Mesenchymal stem cell (in vitro differentiated cells and primary cell): ENCODE measurements around the gene GUCA2A.

Experiments used
- DNase-seq: peaks from one replicate; pipeline ENCODE4 v3.0.0-alpha.2; 2013
- H2AFZ ChIP-seq: one replicate; pipeline ENCODE4 v1.6.1; 2013; ENCODE audit warnings: low read depth, mild to moderate bottlenecking, control low read depth, inconsistent platforms, low read length, moderate library complexity
- H2AK5ac ChIP-seq: 2 replicates; pipeline ENCODE4 v1.6.1; 2013; ENCODE audit warnings: low read length, moderate library complexity, mild to moderate bottlenecking, inconsistent platforms; ENCODE audit not compliant: severe bottlenecking
- H2BK120ac ChIP-seq: one replicate; pipeline ENCODE4 v1.6.1; 2013; ENCODE audit warnings: low read depth, mild to moderate bottlenecking, inconsistent platforms, low read length, moderate library complexity
- H2BK12ac ChIP-seq, 2 experiments: one replicate each; pipeline ENCODE4 v1.6.1; 2013; ENCODE audit warnings: inconsistent platforms in 2 of 2, low read length in 2 of 2, mild to moderate bottlenecking in 2 of 2, moderate library complexity in 2 of 2, control low read depth in 1 of 2
- H2BK15ac ChIP-seq: one replicate; pipeline ENCODE4 v1.6.1; 2013; ENCODE audit warnings: mild to moderate bottlenecking, low read depth, inconsistent platforms; ENCODE audit not compliant: poor library complexity, severe bottlenecking
- H2BK5ac ChIP-seq: 2 replicates; pipeline ENCODE4 v1.6.1; 2013; ENCODE audit warnings: low read depth, mild to moderate bottlenecking, low read length, control low read depth, inconsistent platforms; ENCODE audit not compliant: poor library complexity, severe bottlenecking
- H3K14ac ChIP-seq, 2 experiments: one replicate each; pipeline ENCODE4 v1.6.1; 2013; ENCODE audit warnings: inconsistent platforms in 2 of 2, low read length in 2 of 2, control low read depth in 1 of 2, mild to moderate bottlenecking in 1 of 2, moderate library complexity in 1 of 2
- H3K18ac ChIP-seq, 2 experiments: one replicate each; pipeline ENCODE4 v1.6.1; 2013; ENCODE audit warnings: inconsistent platforms in 2 of 2, low read length in 2 of 2, control low read depth in 1 of 2, low read depth in 1 of 2, mild to moderate bottlenecking in 1 of 2
- H3K23ac ChIP-seq, 2 experiments: one replicate each; pipeline ENCODE4 v1.6.1; 2013; ENCODE audit warnings: inconsistent platforms in 2 of 2, low read length in 2 of 2, mild to moderate bottlenecking in 2 of 2, moderate library complexity in 2 of 2, control low read depth in 1 of 2
- H3K27ac ChIP-seq: 2 replicates; pipeline ENCODE4 v1.5.1; 2013; ENCODE audit warnings: mild to moderate bottlenecking, moderate library complexity, low read length, control low read depth, inconsistent platforms; ENCODE audit not compliant: poor library complexity, severe bottlenecking
- H3K27me3 ChIP-seq, 2 experiments: 2 replicates each; pipeline versions ENCODE4 v1.6.1 to v1.7.0; 2013; ENCODE audit warnings: low read length in 2 of 2, mild to moderate bottlenecking in 2 of 2, moderate library complexity in 2 of 2, control low read depth in 1 of 2, inconsistent platforms in 1 of 2; ENCODE audit not compliant: control insufficient read depth in 1 of 2, insufficient read depth in 1 of 2
- H3K36me3 ChIP-seq, 2 experiments: 2 replicates each; pipeline versions ENCODE4 v1.6.1 to v1.7.0; 2013; ENCODE audit warnings: low read length in 2 of 2, control low read depth in 1 of 2, inconsistent platforms in 1 of 2, low read depth in 1 of 2, mild to moderate bottlenecking in 1 of 2; ENCODE audit not compliant: insufficient read depth in 2 of 2, control insufficient read depth in 1 of 2
- H3K4ac ChIP-seq, 2 experiments: one replicate each; pipeline ENCODE4 v1.6.1; 2013; ENCODE audit warnings: inconsistent platforms in 2 of 2, low read length in 2 of 2, mild to moderate bottlenecking in 2 of 2, moderate library complexity in 2 of 2, control low read depth in 1 of 2, low read depth in 1 of 2
- H3K4me1 ChIP-seq: 2 replicates; pipeline ENCODE4 v1.6.1; 2013; ENCODE audit warnings: low read depth, low read length, control low read depth; ENCODE audit not compliant: control insufficient read depth, insufficient read depth
- H3K4me2 ChIP-seq: 2 replicates; pipeline ENCODE4 v1.6.1; 2013; ENCODE audit warnings: low read length, mild to moderate bottlenecking, inconsistent platforms; ENCODE audit not compliant: poor library complexity, severe bottlenecking
- H3K4me3 ChIP-seq, 2 experiments: 2 replicates each; pipeline versions ENCODE4 v1.5.1 to v1.7.0; 2013; ENCODE audit warnings: low read length in 2 of 2, mild to moderate bottlenecking in 2 of 2, control low read depth in 1 of 2, low read depth in 1 of 2; ENCODE audit not compliant: insufficient read depth in 1 of 2
- H3K79me1 ChIP-seq: replicated peaks from 2 replicates; pipeline ENCODE4 v1.6.1; 2013; ENCODE audit warnings: mild to moderate bottlenecking, control low read depth, low read length, inconsistent platforms; ENCODE audit not compliant: poor library complexity, severe bottlenecking
- H3K9ac ChIP-seq: 2 replicates; pipeline ENCODE4 v1.7.0; 2013; ENCODE audit warnings: mild to moderate bottlenecking, low read length, moderate library complexity
- H3K9me3 ChIP-seq: 2 replicates; pipeline ENCODE4 v1.7.0; 2013; ENCODE audit warnings: mild to moderate bottlenecking, low read length; ENCODE audit not compliant: control insufficient read depth
- H4K8ac ChIP-seq: one replicate; pipeline ENCODE4 v1.6.1; 2013; ENCODE audit warnings: inconsistent platforms, mild to moderate bottlenecking, low read length, moderate library complexity
- H4K91ac ChIP-seq: one replicate; pipeline ENCODE4 v1.6.1; 2013; ENCODE audit warnings: mild to moderate bottlenecking, low read length, inconsistent platforms
- WGBS: methylation state at CpG from one replicate; pipeline ENCODE4 v1.1.7; 2013; ENCODE audit warnings: mixed read lengths; 5-methylcytosine and 5-hydroxymethylcytosine counted together

The GUCA2A gene

DNA sequence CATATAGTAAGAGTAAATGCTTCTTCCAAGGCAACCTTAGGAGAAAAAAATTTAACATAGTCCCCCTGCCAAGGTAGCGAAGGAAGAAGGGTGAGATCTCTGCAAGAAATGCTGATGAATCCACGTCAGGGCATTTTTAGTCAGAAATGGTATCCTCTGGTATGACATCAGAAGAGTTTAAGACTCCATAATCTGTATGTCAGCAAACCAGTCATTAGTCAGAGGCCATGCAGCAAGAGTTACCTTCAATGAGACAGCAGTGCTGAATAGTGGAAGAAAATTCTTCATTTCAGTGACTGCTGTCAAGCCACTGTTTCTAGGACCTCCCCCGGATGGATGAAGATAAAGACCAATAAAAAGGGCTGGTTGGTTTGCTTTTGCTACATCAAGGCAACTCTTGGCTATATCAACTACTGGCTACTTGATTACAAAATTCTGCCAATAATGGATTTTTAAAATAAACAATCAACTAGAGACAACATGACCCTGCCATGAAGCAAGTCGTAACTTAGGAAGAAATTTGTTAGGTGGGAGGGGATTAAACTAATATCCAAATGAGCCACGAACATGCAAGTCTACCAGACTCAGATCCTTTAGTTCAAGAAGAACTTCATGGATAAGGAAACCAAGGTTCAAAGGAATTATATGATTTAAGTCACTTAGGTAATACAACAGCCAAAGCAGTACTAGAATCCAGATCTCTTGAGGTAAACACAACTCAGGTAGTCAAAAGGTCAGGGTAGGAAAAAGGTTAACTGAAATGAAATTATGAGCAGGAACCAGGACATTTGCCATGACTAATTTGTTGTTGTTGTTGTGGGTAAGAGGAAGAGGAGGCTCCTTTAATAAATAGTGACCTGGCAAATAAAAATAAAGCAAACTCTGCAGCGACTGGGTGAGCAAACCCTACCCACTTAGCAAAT lies 25.6 kb upstream of the GUCA2A start:
- Histone ChIP-seq H2AFZ (no peak overlapping the region), H3K23ac (no peak overlapping the region), H3K4me2 (no peak overlapping the region), H3K9ac (no peak overlapping the region), H3K27me3 (no peaks in the 10 kb centered on the region), H3K14ac (no peak overlapping the region), H2BK12ac (no peak overlapping the region), H3K27ac (no peak overlapping the region), H3K4me1 (peaks cover 2% of the 10 kb centered on the region), H3K18ac (no peak overlapping the region), H2AK5ac (no peak overlapping the region), H2BK15ac (no peak overlapping the region), H3K79me1 (peaks cover 12% of the 10 kb centered on the region), H3K36me3 (peaks cover 5 to 74% of the 10 kb centered on the region in 2 experiments), H4K8ac (no peak overlapping the region), H3K4ac (no peak overlapping the region), H2BK5ac (no peak overlapping the region), H3K9me3 (no peaks in the 10 kb centered on the region), H2BK120ac (no peak overlapping the region), H3K4me3 (no peak overlapping the region), H4K91ac (no peak overlapping the region)
- 93% methylated on average over 3 of the region's 6 CpGs for WGBS
- no peak for DNase-seq

DNA sequence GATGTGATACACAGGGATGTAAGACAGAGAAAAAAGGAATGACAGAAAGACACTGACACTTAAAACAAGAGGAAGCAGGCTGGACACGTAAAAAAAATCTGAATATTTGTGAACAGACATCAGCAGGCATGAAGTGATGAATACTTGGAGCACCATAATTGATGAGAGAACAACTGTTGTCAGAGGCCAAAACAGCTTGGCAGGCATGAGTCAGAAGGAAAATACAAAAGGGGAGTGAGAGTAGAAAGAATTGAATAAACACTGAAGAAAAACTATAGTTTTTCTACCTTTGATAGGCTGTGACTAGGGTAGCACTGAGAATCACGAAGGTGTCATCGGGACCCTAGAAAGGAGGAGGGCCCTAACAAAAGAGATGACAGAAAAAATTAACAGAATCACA lies 21.6 kb upstream of the GUCA2A start:
- no peak overlapping the region for H3K14ac ChIP-seq
- H3K79me1 ChIP-seq: peaks cover 15% of the 10 kb centered on the region
- H2BK120ac ChIP-seq: no peak overlapping the region
- H2BK15ac ChIP-seq: no peak overlapping the region
- no peak overlapping the region for H3K23ac ChIP-seq
- H2AK5ac ChIP-seq: no peak overlapping the region
- no peak overlapping the region for H4K8ac ChIP-seq
- H2AFZ ChIP-seq: no peak overlapping the region
- no peak overlapping the region for H3K4ac ChIP-seq
- no peak overlapping the region for H4K91ac ChIP-seq
- peak; percentile 28 for DNase-seq
- H2BK12ac ChIP-seq: no peak overlapping the region
- H3K4me1 ChIP-seq: peaks cover 2% of the 10 kb centered on the region
- WGBS: 30% methylated on average over 1 of the region's 3 CpGs
- H2BK5ac ChIP-seq: no peak overlapping the region
- H3K27me3 ChIP-seq: no peaks in the 10 kb centered on the region
- peak overlapping the region; percentile 8 for H3K27ac ChIP-seq
- H3K18ac ChIP-seq: no peak overlapping the region
- H3K36me3 ChIP-seq: peaks cover 1 to 72% of the 10 kb centered on the region in 2 experiments
- no peak overlapping the region for H3K9ac ChIP-seq
- no peak overlapping the region for H3K4me2 ChIP-seq
- no peaks in the 10 kb centered on the region for H3K9me3 ChIP-seq
- H3K4me3 ChIP-seq: no peak overlapping the region

DNA sequence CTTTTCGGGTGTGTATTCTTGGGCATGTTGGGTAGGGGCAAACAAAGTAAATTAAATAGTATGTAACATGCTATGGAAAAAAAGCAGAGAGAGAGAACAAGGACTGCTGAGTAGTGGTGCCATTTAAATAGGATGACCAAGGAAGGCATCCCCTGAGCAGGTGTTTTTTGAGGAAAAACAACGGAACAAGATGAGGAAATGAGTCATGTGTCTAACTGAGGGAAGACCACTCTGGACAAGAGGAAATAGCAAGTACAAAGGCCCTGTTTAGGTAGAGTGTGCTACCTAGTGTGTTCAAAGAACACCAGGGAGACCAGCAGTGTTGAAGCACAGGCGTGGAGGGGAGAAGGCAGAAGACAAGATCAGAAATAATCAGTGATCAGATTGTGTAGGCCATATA lies 20.1 kb upstream of the GUCA2A start:
- H3K23ac ChIP-seq: no peak overlapping the region
- no peak overlapping the region for H3K18ac ChIP-seq
- no peaks in the 10 kb centered on the region for H3K9me3 ChIP-seq
- peaks cover 0 to 72% of the 10 kb centered on the region in 2 experiments for H3K36me3 ChIP-seq
- H3K27me3 ChIP-seq: no peaks in the 10 kb centered on the region
- no peak overlapping the region for H2BK12ac ChIP-seq
- H3K4me2 ChIP-seq: no peak overlapping the region
- H3K4ac ChIP-seq: no peak overlapping the region
- H3K79me1 ChIP-seq: peaks cover 15% of the 10 kb centered on the region
- H3K4me1 ChIP-seq: peaks cover 2% of the 10 kb centered on the region
- H4K8ac ChIP-seq: no peak overlapping the region
- no peak overlapping the region for H3K27ac ChIP-seq
- H3K4me3 ChIP-seq: no peak overlapping the region
- H2BK120ac ChIP-seq: no peak overlapping the region
- no peak overlapping the region for H2AFZ ChIP-seq
- no peak overlapping the region for H4K91ac ChIP-seq
- H3K14ac ChIP-seq: no peak overlapping the region
- no peak overlapping the region for H2BK15ac ChIP-seq
- no peak overlapping the region for H2BK5ac ChIP-seq
- WGBS: 78% methylated on average over 3 of the region's 3 CpGs
- DNase-seq: no peak
- H3K9ac ChIP-seq: no peak overlapping the region
- H2AK5ac ChIP-seq: no peak overlapping the region

DNA sequence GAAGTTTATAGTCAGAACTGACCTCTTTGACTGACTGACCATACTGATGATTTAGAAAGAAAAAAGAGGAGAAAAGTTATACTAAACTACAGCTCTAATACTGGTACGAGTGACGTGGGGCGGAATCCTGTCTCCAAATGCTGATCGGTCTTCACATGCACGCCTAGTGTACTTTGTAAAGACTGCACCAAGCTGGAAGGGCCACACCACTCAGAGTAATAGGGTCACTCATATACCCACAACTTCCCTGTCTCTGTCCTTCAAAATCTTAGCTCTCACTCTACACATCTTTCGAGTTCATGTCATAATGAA lies 19.4 kb upstream of the GUCA2A start:
- peaks cover 2% of the 10 kb centered on the region for H3K4me1 ChIP-seq
- no peak overlapping the region for H2BK12ac ChIP-seq
- no peak overlapping the region for H3K9ac ChIP-seq
- H3K14ac ChIP-seq: no peak overlapping the region
- no peak overlapping the region for H2BK15ac ChIP-seq
- DNase-seq: no peak
- H3K23ac ChIP-seq: no peak overlapping the region
- no peak overlapping the region for H3K27ac ChIP-seq
- H2AK5ac ChIP-seq: no peak overlapping the region
- no peak overlapping the region for H2BK5ac ChIP-seq
- 95% methylated on average over 5 of the region's 6 CpGs for WGBS
- peaks cover 15% of the 10 kb centered on the region for H3K79me1 ChIP-seq
- H2AFZ ChIP-seq: no peak overlapping the region
- H3K27me3 ChIP-seq: no peaks in the 10 kb centered on the region
- peaks cover 0 to 70% of the 10 kb centered on the region in 2 experiments for H3K36me3 ChIP-seq
- H3K4me2 ChIP-seq: no peak overlapping the region
- H2BK120ac ChIP-seq: no peak overlapping the region
- H3K18ac ChIP-seq: no peak overlapping the region
- no peak overlapping the region for H3K4me3 ChIP-seq
- no peaks in the 10 kb centered on the region for H3K9me3 ChIP-seq
- no peak overlapping the region for H4K91ac ChIP-seq
- no peak overlapping the region for H4K8ac ChIP-seq
- no peak overlapping the region for H3K4ac ChIP-seq
